Fibroblast of villous mesenchyme (primary cell): Measurements from ENCODE around the gene VDAC1. TPM values are rescaled to one million over a fixed set of nuclear protein-coding genes. Genes with fewer than 3 reads are reported as not detected.

ENCODE experiments used
- DNase-seq: peaks from one replicate; pipeline ENCODE4 v3.0.0-alpha.2; 2010; ENCODE audit warnings: low read depth
- H3K4me3 ChIP-seq: 2 replicates; pipeline ENCODE4 v1.5.1; 2011; ENCODE audit warnings: low read depth, mild to moderate bottlenecking, low read length
- total RNA-seq: library from RNA; depleted of rRNA; stranded (reverse); fragments of >200 nt; gene quantifications from 2 replicates; pipeline ENCODE4 v1.2.3, GENCODE V29; 2012
- TF ChIP-seq, protein P1 (sequence below): IDR thresholded peaks from 2 replicates; pipeline ENCODE4 v1.5.1; 2012; ENCODE audit warnings: low read depth, mild to moderate bottlenecking, low read length; ENCODE audit not compliant: insufficient read depth

The VDAC1 gene
- total RNA-seq, 1 donor: 350 TPM

- TF ChIP-seq, protein P1, sequence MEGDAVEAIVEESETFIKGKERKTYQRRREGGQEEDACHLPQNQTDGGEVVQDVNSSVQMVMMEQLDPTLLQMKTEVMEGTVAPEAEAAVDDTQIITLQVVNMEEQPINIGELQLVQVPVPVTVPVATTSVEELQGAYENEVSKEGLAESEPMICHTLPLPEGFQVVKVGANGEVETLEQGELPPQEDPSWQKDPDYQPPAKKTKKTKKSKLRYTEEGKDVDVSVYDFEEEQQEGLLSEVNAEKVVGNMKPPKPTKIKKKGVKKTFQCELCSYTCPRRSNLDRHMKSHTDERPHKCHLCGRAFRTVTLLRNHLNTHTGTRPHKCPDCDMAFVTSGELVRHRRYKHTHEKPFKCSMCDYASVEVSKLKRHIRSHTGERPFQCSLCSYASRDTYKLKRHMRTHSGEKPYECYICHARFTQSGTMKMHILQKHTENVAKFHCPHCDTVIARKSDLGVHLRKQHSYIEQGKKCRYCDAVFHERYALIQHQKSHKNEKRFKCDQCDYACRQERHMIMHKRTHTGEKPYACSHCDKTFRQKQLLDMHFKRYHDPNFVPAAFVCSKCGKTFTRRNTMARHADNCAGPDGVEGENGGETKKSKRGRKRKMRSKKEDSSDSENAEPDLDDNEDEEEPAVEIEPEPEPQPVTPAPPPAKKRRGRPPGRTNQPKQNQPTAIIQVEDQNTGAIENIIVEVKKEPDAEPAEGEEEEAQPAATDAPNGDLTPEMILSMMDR: no peak
- no peak overlapping the region for H3K4me3 ChIP-seq
- DNase-seq: no peak
Observed at GRCh38 chr5:133995341-133995740, 9.4 kb downstream of the VDAC1 start.

DNA sequence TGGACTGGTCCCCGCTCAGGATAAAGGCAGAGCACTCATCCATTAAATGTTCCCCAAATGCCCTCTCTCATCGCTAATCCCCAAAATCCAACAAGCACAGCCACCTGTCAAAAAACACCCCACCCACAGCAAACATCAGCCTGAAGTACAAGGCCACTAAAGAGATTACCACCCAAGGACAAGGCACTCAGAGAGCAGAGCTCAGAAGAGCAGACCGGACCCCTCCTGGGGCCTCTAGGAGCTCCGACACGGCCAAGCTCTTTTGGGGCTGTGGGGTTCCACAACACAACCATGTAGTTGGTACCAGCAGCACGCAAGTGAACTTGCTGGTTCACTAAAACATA, 9.8 kb downstream of the VDAC1 start:
- TF ChIP-seq, protein P1: no peak
- DNase-seq: no peak
- no peak overlapping the region for H3K4me3 ChIP-seq

GRCh38 chr5:133994297-133994989, 10.3 kb downstream of the VDAC1 start:
- no peak for DNase-seq
- no peak overlapping the region for H3K4me3 ChIP-seq
- TF ChIP-seq, protein P1: no peak

DNA sequence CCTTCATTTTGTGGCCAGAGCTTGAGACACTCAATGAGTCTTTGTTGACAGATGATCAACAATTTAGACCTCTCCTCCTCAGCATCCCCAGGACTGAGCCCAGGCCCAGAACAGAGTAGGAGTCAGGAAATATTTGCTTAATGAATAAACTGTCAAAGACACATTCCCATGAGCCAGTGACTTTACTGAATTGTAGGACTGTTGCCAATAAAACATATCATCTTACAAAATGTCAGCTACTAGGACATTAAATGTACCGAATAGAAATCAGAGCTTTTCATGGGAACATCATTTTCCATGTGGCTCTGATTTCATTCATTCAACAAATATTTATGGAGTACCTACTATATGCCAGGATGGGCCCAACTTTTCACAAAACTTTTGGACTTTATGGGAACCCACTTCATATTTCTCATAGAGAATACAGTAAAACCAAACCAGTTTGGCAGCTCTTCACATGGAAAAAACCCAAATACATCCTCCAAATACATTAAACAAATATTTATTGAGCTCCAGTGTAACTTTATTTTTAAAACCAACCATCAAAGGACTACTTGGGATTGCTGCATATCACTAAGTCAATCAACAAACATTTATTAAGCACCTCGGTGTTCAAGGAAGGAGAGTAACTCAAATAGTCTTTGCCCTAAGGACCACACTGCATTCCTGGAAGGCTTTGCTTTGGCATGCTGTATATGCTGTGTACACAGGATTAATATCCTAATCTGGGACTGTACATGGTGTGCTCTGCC, 11.4 kb downstream of the VDAC1 start:
- H3K4me3 ChIP-seq: no peak overlapping the region
- TF ChIP-seq, protein P1: no peak
- peak; percentile 49 for DNase-seq

GRCh38 chr5:133992429-133993155, 12.2 kb downstream of the VDAC1 start:
- no peak overlapping the region for H3K4me3 ChIP-seq
- no peak for DNase-seq
- TF ChIP-seq, protein P1: no peak

DNA sequence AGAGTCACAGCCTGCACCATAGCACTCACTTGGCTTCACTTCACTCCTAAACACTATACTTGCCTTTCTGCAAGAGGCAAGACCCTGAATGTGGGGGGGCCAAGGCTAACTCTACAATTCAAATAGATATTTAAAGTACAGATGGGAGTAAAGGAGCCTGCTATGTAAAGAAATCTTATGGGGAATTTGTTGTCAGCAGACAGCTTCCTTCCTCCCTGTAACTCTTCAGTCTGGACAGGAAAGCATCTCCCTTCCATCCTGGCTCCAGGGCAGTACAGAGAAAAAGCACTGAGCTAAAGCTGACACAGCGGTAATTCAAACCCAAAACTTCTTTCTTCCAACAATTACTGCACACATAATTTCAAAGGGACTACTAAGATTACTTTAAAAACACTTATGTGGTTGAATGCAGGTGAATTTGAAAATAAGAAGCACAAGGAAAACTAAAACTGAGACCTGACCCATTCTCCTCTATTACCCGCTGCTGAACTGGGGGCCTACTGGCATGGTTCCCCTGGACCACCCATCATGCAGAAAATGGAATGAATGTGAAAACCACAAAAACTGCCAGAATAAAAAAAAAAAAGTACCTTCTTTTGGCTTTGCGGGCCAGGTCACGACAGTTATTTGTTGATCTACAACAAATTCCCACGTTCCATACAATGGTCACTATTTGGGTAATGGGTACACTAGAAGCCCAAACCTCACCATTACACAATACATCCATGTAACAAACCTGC, 13.4 kb downstream of the VDAC1 start:
- no peak overlapping the region for H3K4me3 ChIP-seq
- TF ChIP-seq, protein P1: no peak
- no peak for DNase-seq
